Stomach (tissue), 9 donors: Measurements from ENCODE around the gene CLIC6. TPM values are rescaled to one million over a fixed set of nuclear protein-coding genes. Genes with fewer than 3 reads are reported as not detected.

Source experiments
- DNase-seq, 2 donors: peaks; one replicate each; pipeline versions ENCODE4 v3.0.0 to v3.0.0-alpha.2; 2013 to 2019
- H3K27ac ChIP-seq, 5 donors: fragments of 200-600 bp in 4 of 5; sonication (generic) in 4 of 5; one replicate each; pipeline ENCODE4 v1.5.1; 2013 to 2019; ENCODE audit warnings: mild to moderate bottlenecking in 1 of 5, moderate library complexity in 1 of 5
- H3K27me3 ChIP-seq, 3 donors: fragments of 200-600 bp; sonication (generic); one replicate each; pipeline ENCODE4 v1.5.1; 2017 to 2019; ENCODE audit warnings: mixed run types in 1 of 3
- H3K36me3 ChIP-seq, 4 donors: fragments of 200-600 bp; sonication (generic); 1 replicate in 3 of 4; 2 replicates in 1 of 4; pipeline ENCODE4 v1.5.1; 2016 to 2019
- H3K4me1 ChIP-seq, 4 donors: fragments of 200-600 bp; sonication (generic); one replicate each; pipeline ENCODE4 v1.5.1; 2016 to 2019
- H3K4me3 ChIP-seq, 4 donors: fragments of 200-600 bp; sonication (generic) in 3 of 4; one replicate each; pipeline ENCODE4 v1.5.1; 2016 to 2019; ENCODE audit warnings: mild to moderate bottlenecking in 1 of 4
- H3K9me3 ChIP-seq, 4 donors: fragments of 200-600 bp; sonication (generic); one replicate each; pipeline ENCODE4 v1.5.1; 2016 to 2019
- CTCF ChIP-seq, 7 experiments: fragments of 450-650 bp in 4 of 7; fragments of 200-600 bp in 3 of 7; sonication (generic) in 3 of 7; IDR thresholded peaks; one replicate each; pipeline ENCODE4 v1.5.1; 2016 to 2019; ENCODE audit warnings: antibody characterized with exemption in 7 of 7, control low read depth in 2 of 7, mild to moderate bottlenecking in 1 of 7
- EP300 ChIP-seq: sonication (generic); formaldehyde crosslinking; IDR thresholded peaks from one replicate; pipeline ENCODE4 v1.6.1; 2017; ENCODE audit warnings: antibody characterized with exemption
- POLR2A ChIP-seq, 4 donors: fragments of 450-650 bp; IDR thresholded peaks; one replicate each; pipeline ENCODE4 v1.6.1; 2016; ENCODE audit warnings: antibody characterized with exemption in 4 of 4, control low read depth in 2 of 4, mild to moderate bottlenecking in 1 of 4, moderate library complexity in 1 of 4
- POLR2AphosphoS5 ChIP-seq, 3 donors: sonication (generic); formaldehyde crosslinking; IDR thresholded peaks; one replicate each; pipeline ENCODE4 v1.6.1; 2016; ENCODE audit warnings: antibody characterized with exemption in 3 of 3
- WGBS, 5 donors: extraction: QIAGEN DNeasy Blood & Tissue Kit in 3 of 5; methylation state at CpG; one replicate each; pipeline versions ENCODE4 v1.1.5 to v1.1.7; 2013 to 2018; 5-methylcytosine and 5-hydroxymethylcytosine counted together
- intact Hi-C: fragments of 100-400 bp; cut with DNase I; formaldehyde crosslinking; loops from one replicate; pipeline ENCODE4 v1.15.1; 2023; ENCODE audit warnings: low total_unique reads
- polyA plus RNA-seq, 3 donors: library from polyadenylated mRNA; stranded (reverse); fragments of 200-250 nt; gene quantifications; one replicate each; pipeline ENCODE4 v1.2.3, GENCODE V29; 2013
- total RNA-seq, 5 donors: library from RNA; depleted of rRNA; stranded (reverse); fragments of >200 nt; gene quantifications; one replicate each; pipeline versions ENCODE4 v1.1.0 to v1.2.3, GENCODE V29; 2014 to 2016
- donor health status: healthy with polysubstance abuse.
- donor health status: Bipolar disorder and iron deficiency.
- donor health status: healthy.

The CLIC6 gene
- total and polyA plus RNA-seq, 8 donors, result 3.8 to 103 (median 64.8) TPM

- no peak for DNase-seq
- intact Hi-C loops, result no loop called here
- WGBS, 5 donors, result 93 to 97% (median 96%) methylated on average over 7 of the region's 7 CpGs
Measured at GRCh38 chr21:34734696-34735095, 65.9 kb downstream of the CLIC6 start.

GRCh38 chr21:34736116-34736874 is 67.5 kb downstream of the CLIC6 start:
- H3K4me1 ChIP-seq, result peaks cover under 1 to 9% (median 4%) of the 10 kb centered on the region in 4 donors
- H3K9me3 ChIP-seq, result no peaks in the 10 kb centered on the region
- intact Hi-C loops, result no loop called here
- no peak for DNase-seq
- H3K27ac ChIP-seq, result no peak overlapping the region
- 76 to 87% (median 80%) methylated on average over 6 of the region's 6 CpGs for WGBS, 5 donors
- no peak for TF ChIP-seq POLR2A (IDR thresholded peaks at IDR 0.05)
- TF ChIP-seq EP300, result no peak
- TF ChIP-seq POLR2AphosphoS5 (IDR thresholded peaks at IDR 0.05), result no peak
- no peak for TF ChIP-seq CTCF (IDR thresholded peaks at IDR 0.05)
- H3K4me3 ChIP-seq, result no peak overlapping the region
- H3K36me3 ChIP-seq, result no peaks in the 10 kb centered on the region
- no peaks in the 10 kb centered on the region for H3K27me3 ChIP-seq

More at GRCh38 chr21:34734696-34735095, 65.9 kb downstream of the CLIC6 start:
- Histone ChIP-seq H3K9me3 (no peaks in the 10 kb centered on the region), H3K36me3 (no peaks in the 10 kb centered on the region), H3K27ac (no peak overlapping the region), H3K27me3 (no peaks in the 10 kb centered on the region), H3K4me3 (no peak overlapping the region), H3K4me1 (peaks cover 9 to 20% (median 16%) of the 10 kb centered on the region in 4 donors)
- TF ChIP-seq CTCF (IDR thresholded peaks at IDR 0.05), result no peak
- no peak for TF ChIP-seq POLR2A (IDR thresholded peaks at IDR 0.05)
- no peak for TF ChIP-seq EP300
- no peak for TF ChIP-seq POLR2AphosphoS5 (IDR thresholded peaks at IDR 0.05)

- Histone ChIP-seq H3K4me3 (no peak overlapping the region), H3K36me3 (no peaks in the 10 kb centered on the region), H3K9me3 (no peaks in the 10 kb centered on the region), H3K4me1 (peaks cover 0 to 6% (median 2%) of the 10 kb centered on the region in 4 donors), H3K27ac (no peak overlapping the region), H3K27me3 (no peaks in the 10 kb centered on the region)
- TF ChIP-seq POLR2A (IDR thresholded peaks at IDR 0.05) (no peak), CTCF (IDR thresholded peaks at IDR 0.05) (no peak), EP300 (no peak), POLR2AphosphoS5 (IDR thresholded peaks at IDR 0.05) (no peak)
- DNase-seq, result no peak
- WGBS, 5 donors, result 42 to 51% (median 47%) methylated on average over 3 of the region's 3 CpGs
- intact Hi-C loops, result no loop called here
Measured at GRCh38 chr21:34737115-34737514, 68.3 kb downstream of the CLIC6 start.

- H3K27ac ChIP-seq, result no peak overlapping the region
- peaks cover 0 to 20% (median 11%) of the 10 kb centered on the region in 4 donors for H3K4me1 ChIP-seq
- intact Hi-C loops, result no loop called here
- H3K27me3 ChIP-seq, result peaks cover 0 to 7% (median 0%) of the 10 kb centered on the region in 3 donors
- no peak for TF ChIP-seq EP300
- no peak for TF ChIP-seq POLR2A (IDR thresholded peaks at IDR 0.05)
- no peak for TF ChIP-seq POLR2AphosphoS5 (IDR thresholded peaks at IDR 0.05)
- no peak for TF ChIP-seq CTCF (IDR thresholded peaks at IDR 0.05)
- no peaks in the 10 kb centered on the region for H3K9me3 ChIP-seq
- no peak overlapping the region for H3K4me3 ChIP-seq
- WGBS, 5 donors, result 74 to 100% (median 90%) methylated on average over 1 of the region's 1 CpG
- DNase-seq, result no peak
- no peaks in the 10 kb centered on the region for H3K36me3 ChIP-seq
Measured at GRCh38 chr21:34740198-34740597, 71.4 kb downstream of the CLIC6 start.
